Progenitor cell of endocrine pancreas (in vitro differentiated cells): ENCODE results near the gene ITGB6. TPM values are rescaled to one million over a fixed set of nuclear protein-coding genes. Genes with fewer than 3 reads are reported as not detected.

Experiments
- DNase-seq: peaks from one replicate; pipeline ENCODE4 v3.0.0; 2021; ENCODE audit warnings: low spot score; ENCODE audit not compliant: unreplicated experiment
- H3K27ac Mint-ChIP-seq: 2 replicates; pipeline ENCODE4 v1.8.0; 2021; ENCODE audit warnings: mild to moderate bottlenecking, moderate library complexity, mixed read lengths
- H3K27me3 Mint-ChIP-seq: 2 replicates; pipeline ENCODE4 v1.8.0; 2021; ENCODE audit warnings: mixed read lengths
- H3K36me3 Mint-ChIP-seq: 2 replicates; pipeline ENCODE4 v1.8.0; 2022; ENCODE audit warnings: mixed read lengths; ENCODE audit not compliant: insufficient read depth
- H3K4me1 Mint-ChIP-seq: 2 replicates; pipeline ENCODE4 v1.8.0; 2021; ENCODE audit warnings: low read depth, mixed read lengths
- H3K4me3 Mint-ChIP-seq: 2 replicates; pipeline ENCODE4 v1.8.0; 2021; ENCODE audit warnings: low read depth, mild to moderate bottlenecking, moderate library complexity, mixed read lengths
- H3K9me3 Mint-ChIP-seq: 2 replicates; pipeline ENCODE4 v1.8.0; 2021; ENCODE audit warnings: low read depth, mixed read lengths
- total RNA-seq: library from RNA; stranded (reverse); gene quantifications from 2 replicates; pipeline ENCODE4 v1.2.1, GENCODE V29; 2021
- TF ChIP-seq, protein P1 (sequence below): fragments of 200-600 bp; sonication (generic); IDR thresholded peaks from one replicate; pipeline ENCODE4 v1.5.0; 2021; ENCODE audit warnings: antibody characterized with exemption, mild to moderate bottlenecking; ENCODE audit not compliant: unreplicated experiment

ITGB6 gene
- total RNA-seq, 1 donor from 2014 or later: 6.7 TPM

DNA sequence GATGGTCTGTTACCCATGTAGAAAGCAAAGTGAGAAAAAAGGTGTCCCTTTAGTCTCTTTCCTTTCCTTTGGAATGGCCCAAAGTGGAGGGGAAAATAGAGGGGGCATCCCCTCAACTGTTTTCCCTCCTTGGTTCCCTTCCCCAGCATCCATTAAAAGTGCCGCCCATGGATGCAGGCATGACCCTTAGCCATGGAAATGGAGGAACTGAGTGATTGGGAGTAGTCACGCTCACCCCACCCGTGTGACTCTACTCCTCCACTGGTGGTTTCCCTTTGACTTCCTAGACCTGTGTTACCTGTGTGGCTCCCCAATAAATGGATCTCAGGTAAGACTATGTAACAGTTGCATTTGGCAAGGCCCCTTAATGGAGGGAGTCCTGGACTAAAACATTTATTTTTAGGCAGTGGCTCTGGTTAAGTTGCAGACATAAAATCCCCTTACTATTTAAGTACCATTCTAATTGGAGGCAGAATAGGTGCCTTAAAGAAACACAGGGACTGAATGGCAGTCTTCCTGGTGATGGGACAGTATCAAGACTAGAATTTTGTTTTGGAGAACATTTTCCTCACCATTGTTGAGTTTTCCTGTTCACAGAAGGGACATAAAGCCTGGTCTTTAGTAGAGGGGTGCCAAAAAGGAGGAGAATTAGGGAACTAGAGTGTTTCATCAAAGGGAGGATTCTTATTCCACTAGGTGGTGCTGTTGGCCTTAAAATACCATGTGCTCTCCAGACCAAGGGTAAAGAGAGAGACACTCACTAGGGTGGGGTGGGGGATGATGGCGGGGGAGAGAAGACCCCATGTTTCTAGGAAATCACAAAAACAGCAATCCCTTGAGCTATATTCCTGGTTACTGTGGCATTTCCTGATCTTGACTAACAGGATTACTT is 112.0 kb downstream of the ITGB6 start:
- H3K4me3 Mint-ChIP-seq: no peak overlapping the region
- H3K9me3 Mint-ChIP-seq: peaks cover 47% of the 10 kb centered on the region
- H3K4me1 Mint-ChIP-seq: no peaks in the 10 kb centered on the region
- no peaks in the 10 kb centered on the region for H3K27me3 Mint-ChIP-seq
- no peak overlapping the region for H3K27ac Mint-ChIP-seq
- DNase-seq: no peak
- H3K36me3 Mint-ChIP-seq: peaks cover 6% of the 10 kb centered on the region
- TF ChIP-seq, protein P1, sequence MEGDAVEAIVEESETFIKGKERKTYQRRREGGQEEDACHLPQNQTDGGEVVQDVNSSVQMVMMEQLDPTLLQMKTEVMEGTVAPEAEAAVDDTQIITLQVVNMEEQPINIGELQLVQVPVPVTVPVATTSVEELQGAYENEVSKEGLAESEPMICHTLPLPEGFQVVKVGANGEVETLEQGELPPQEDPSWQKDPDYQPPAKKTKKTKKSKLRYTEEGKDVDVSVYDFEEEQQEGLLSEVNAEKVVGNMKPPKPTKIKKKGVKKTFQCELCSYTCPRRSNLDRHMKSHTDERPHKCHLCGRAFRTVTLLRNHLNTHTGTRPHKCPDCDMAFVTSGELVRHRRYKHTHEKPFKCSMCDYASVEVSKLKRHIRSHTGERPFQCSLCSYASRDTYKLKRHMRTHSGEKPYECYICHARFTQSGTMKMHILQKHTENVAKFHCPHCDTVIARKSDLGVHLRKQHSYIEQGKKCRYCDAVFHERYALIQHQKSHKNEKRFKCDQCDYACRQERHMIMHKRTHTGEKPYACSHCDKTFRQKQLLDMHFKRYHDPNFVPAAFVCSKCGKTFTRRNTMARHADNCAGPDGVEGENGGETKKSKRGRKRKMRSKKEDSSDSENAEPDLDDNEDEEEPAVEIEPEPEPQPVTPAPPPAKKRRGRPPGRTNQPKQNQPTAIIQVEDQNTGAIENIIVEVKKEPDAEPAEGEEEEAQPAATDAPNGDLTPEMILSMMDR: no peak

DNA sequence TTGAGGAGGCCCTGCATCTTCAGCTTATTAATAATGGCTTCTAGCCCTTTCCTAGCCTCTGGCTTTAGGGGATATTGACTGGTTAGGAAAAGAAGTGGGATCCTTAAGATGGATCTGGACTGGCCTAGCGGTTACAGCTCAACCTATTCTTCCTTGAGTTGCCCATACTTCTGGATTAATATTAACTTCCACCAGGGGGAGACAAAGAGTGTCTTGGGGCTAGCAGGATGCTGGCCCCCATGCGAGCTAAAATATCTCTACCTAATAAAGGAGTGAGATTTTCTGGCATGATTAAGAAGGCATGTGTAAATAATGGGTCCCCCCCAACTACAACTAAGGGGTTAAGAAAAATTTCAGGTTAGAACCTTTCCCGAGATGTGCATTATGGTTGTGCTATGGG is 114.4 kb downstream of the ITGB6 start:
- DNase-seq: no peak
- TF ChIP-seq, protein P1: peak; percentile 17
- H3K4me1 Mint-ChIP-seq: no peaks in the 10 kb centered on the region
- peaks cover 38% of the 10 kb centered on the region for H3K9me3 Mint-ChIP-seq
- no peak overlapping the region for H3K4me3 Mint-ChIP-seq
- no peak overlapping the region for H3K27ac Mint-ChIP-seq
- H3K36me3 Mint-ChIP-seq: peaks cover 5% of the 10 kb centered on the region
- H3K27me3 Mint-ChIP-seq: no peaks in the 10 kb centered on the region

GRCh38 chr2:160077912-160078810 is 121.9 kb downstream of the ITGB6 start:
- DNase-seq: no peak
- H3K4me3 Mint-ChIP-seq: no peak overlapping the region
- peaks cover 15% of the 10 kb centered on the region for H3K9me3 Mint-ChIP-seq
- TF ChIP-seq, protein P1: no peak
- no peaks in the 10 kb centered on the region for H3K36me3 Mint-ChIP-seq
- no peaks in the 10 kb centered on the region for H3K27me3 Mint-ChIP-seq
- peaks cover 9% of the 10 kb centered on the region for H3K4me1 Mint-ChIP-seq
- peak overlapping the region; percentile 24 for H3K27ac Mint-ChIP-seq

DNA sequence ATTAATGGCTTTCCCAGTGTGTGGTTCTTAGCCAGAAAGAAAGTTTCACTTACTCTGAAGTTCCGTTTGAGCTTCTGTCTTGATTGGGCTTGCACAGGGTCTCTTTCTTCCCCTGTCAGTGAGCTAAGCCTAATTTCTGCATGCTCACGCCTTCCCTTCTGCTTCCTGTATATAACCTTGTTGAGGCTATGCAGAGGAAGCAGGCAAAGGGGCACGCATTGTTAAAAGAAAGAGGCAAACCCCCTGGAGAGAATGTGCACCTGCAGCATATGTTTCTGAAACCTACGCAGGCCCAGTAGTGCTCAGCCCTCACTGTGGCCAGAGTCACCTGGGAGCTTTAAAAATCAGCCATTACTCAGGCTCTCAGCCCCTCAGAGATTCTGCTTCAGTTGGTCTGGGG is 123.2 kb downstream of the ITGB6 start:
- H3K27ac Mint-ChIP-seq: no peak overlapping the region
- H3K9me3 Mint-ChIP-seq: peaks cover 15% of the 10 kb centered on the region
- DNase-seq: no peak
- H3K4me1 Mint-ChIP-seq: peaks cover 10% of the 10 kb centered on the region
- H3K36me3 Mint-ChIP-seq: no peaks in the 10 kb centered on the region
- TF ChIP-seq, protein P1: no peak
- H3K27me3 Mint-ChIP-seq: no peaks in the 10 kb centered on the region
- H3K4me3 Mint-ChIP-seq: no peak overlapping the region

DNA sequence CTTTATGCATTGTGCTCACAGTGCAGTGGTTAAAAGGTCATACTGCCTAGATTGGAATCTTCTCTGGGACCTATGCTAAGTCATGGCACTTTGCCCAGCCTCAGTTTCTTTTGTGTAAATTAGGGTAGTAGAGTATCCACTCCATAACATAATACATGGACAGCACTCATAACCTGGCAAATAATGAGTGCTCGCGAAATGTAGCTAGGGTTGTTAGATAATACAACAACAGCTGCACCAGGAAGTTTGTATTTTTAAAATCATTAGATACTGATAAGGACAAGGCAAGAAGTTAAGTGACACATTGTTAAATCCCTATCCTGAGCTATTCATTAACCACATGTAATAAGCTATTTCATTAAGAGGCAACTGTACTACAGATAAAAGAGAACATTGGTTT is 123.8 kb downstream of the ITGB6 start:
- Mint-ChIP-seq H3K9me3 (peaks cover 20% of the 10 kb centered on the region), H3K27me3 (no peaks in the 10 kb centered on the region), H3K36me3 (no peaks in the 10 kb centered on the region), H3K4me3 (no peak overlapping the region), H3K4me1 (peaks cover 10% of the 10 kb centered on the region), H3K27ac (no peak overlapping the region)
- DNase-seq: no peak
- TF ChIP-seq, protein P1: no peak
